ENCODE data around the gene GJD4. TPM values are rescaled to one million over a fixed set of nuclear protein-coding genes. Genes with fewer than 3 reads are reported as not detected.
A peak's percentile ranks its signal among the peaks of the same experiment; 100 is the strongest.

Gene GJD4
- total RNA-seq, 4 donors from 2014 or later: not detected

GRCh38 chr10:35632027-35632426, 26.9 kb downstream of the GJD4 start:
- H3K9me3 ChIP-seq: no peaks in the 10 kb centered on the region
- DNase-seq (ENCODE audit: extremely low spot score): no peak
- intact Hi-C loops (cut with DNase I): no loop called here
- TF ChIP-seq EP300 (IDR thresholded peaks at IDR 0.05) (no peak), POLR2A (IDR thresholded peaks at IDR 0.05; ENCODE audit: low read depth) (no peak), POLR2AphosphoS5 (IDR thresholded peaks at IDR 0.05) (no peak), CTCF (IDR thresholded peaks at IDR 0.05) (no peak)
- no peaks in the 10 kb centered on the region for H3K36me3 ChIP-seq
- no peaks in the 10 kb centered on the region for H3K27me3 ChIP-seq
- H3K4me1 ChIP-seq: peaks cover under 1 to 19% (median 8%) of the 10 kb centered on the region in 4 donors
- no peak overlapping the region for H3K4me3 ChIP-seq
- no peak overlapping the region for H3K27ac ChIP-seq (replicated peaks in 1 of 4)

DNA sequence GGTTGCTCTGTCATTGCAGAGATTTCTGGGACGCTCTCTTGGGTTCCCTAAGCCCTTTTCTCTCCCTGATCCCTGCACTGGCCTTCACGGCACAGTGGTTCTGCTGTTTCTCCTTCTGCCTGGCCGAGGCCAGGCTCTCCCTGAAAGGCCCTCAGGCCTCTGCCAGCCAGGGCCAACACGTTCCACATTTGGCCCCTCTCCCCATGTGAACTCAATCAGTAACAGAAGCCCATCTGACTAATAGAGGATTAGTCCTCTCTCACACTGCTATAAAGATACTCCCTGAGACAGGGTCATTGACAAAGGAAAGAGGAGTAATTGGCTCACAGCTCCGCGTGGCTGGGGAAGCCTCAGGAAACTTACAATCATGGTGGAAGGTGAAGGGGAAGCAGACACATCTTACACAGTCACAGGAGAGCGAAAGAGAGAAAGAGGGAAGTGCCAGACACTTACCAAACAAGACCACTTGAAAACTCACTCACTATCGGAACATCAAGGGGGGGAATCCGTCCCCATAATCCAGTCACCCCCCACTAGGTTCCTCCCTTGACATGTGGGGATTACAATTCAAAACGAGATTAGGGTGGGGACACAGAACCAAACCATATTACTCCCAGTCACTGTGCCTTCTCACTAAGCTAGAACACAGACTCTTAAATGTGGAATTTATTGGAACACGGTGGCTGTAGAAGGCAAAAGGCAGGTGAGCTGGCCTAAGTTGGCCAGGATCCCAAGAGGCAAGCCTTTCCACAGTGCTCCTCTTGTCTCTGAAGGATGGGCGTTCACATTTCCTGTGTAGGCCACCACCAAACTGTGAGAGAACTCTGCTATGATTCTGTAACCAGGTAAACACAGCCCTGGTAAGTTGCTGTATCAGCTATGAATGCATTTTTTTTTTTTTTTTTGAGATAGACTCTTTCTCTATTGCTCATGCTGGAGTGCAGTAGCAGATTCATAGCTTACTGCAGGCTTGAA, 28.2 kb downstream of the GJD4 start:
- no peaks in the 10 kb centered on the region for H3K36me3 ChIP-seq
- no peak overlapping the region for H3K4me3 ChIP-seq
- H3K9me3 ChIP-seq: no peaks in the 10 kb centered on the region
- WGBS: 62% methylated on average over 12 of the region's 12 CpGs
- TF ChIP-seq POLR2A (IDR thresholded peaks at IDR 0.05; ENCODE audit: low read depth) (no peak), POLR2AphosphoS5 (IDR thresholded peaks at IDR 0.05) (no peak), EP300 (IDR thresholded peaks at IDR 0.05) (no peak), CTCF (IDR thresholded peaks at IDR 0.05) (no peak)
- no peak for DNase-seq (ENCODE audit: extremely low spot score)
- no peaks in the 10 kb centered on the region for H3K27me3 ChIP-seq
- H3K27ac ChIP-seq (replicated peaks in 1 of 4): no peak overlapping the region
- intact Hi-C loops (cut with DNase I): no loop called here
- peaks cover 9 to 31% (median 12%) of the 10 kb centered on the region in 4 donors for H3K4me1 ChIP-seq

DNA sequence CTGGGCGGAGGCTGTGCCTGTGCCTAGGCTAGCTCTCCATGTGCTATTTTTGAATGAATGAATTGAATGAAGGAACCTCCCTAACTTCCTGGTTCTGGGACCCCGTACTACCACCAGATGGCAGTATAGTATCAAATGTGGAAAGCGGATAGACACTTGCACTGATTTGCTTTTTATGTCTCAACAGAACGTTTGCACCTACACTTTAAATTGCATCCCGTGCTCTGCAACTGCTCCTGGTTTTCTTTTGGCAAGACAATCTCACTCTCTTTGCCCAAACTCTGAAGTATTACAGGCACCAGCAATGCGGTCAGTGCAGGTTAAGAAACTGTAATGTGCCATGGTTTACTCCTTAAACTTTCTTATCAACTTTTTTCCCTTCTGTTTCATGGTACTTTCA, 30.4 kb downstream of the GJD4 start:
- peaks cover 22 to 49% (median 28%) of the 10 kb centered on the region in 4 donors for H3K4me1 ChIP-seq
- intact Hi-C loops (cut with DNase I): loop anchor here (2.0 to 5.0 kb wide), 2 partner anchors 1143 to 1247 kb away; no protein-coding TSS in a partner anchor
- H3K27ac ChIP-seq (replicated peaks in 1 of 4): no peak overlapping the region
- no peaks in the 10 kb centered on the region for H3K36me3 ChIP-seq
- no peak for DNase-seq (ENCODE audit: extremely low spot score)
- peak; percentile 84 to 95 (median 90) for TF ChIP-seq CTCF (IDR thresholded peaks at IDR 0.05)
- no peak for TF ChIP-seq POLR2AphosphoS5 (IDR thresholded peaks at IDR 0.05)
- H3K27me3 ChIP-seq: no peaks in the 10 kb centered on the region
- 13% methylated on average over 6 of the region's 6 CpGs for WGBS
- no peaks in the 10 kb centered on the region for H3K9me3 ChIP-seq
- no peak overlapping the region for H3K4me3 ChIP-seq

DNA sequence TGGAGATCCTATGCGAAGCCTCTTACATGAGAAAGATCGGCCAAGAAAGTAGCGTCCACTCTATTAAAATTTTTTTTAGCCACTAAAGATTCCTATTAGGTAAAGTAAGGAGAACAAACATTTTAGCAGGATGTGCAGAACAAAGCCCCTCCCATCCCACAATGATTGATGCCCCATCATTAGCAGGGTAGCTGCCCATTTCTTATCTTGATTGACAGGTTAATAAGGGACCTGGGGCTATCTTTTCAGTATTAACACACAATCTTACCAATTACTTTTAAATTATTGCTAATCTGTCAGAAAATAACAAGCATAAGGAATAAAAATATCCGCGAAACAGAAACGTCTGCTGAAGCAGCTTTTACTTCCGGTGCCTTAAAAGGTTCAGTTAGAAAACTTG, 31.8 kb downstream of the GJD4 start:
- 77% methylated on average over 7 of the region's 7 CpGs for WGBS
- intact Hi-C loops (cut with DNase I): loop anchor here (5.0 kb wide), 1 partner anchor 1245 kb away; no protein-coding TSS in a partner anchor
- no peak overlapping the region for H3K4me3 ChIP-seq

More for the DNA sequence above, 31.8 kb downstream of the GJD4 start:
- TF ChIP-seq CTCF (IDR thresholded peaks at IDR 0.05): no peak
- TF ChIP-seq EP300 (IDR thresholded peaks at IDR 0.05): no peak
- TF ChIP-seq POLR2AphosphoS5 (IDR thresholded peaks at IDR 0.05): no peak
- TF ChIP-seq POLR2A (IDR thresholded peaks at IDR 0.05; ENCODE audit: low read depth): no peak
- Histone ChIP-seq H3K4me1 (peaks cover 22 to 58% (median 36%) of the 10 kb centered on the region in 4 donors), H3K9me3 (no peaks in the 10 kb centered on the region), H3K27me3 (no peaks in the 10 kb centered on the region), H3K36me3 (no peaks in the 10 kb centered on the region), H3K27ac (replicated peaks in 1 of 4) (no peak overlapping the region)
- DNase-seq (ENCODE audit: extremely low spot score): no peak
